ENCODE results near the gene GPD2. TPM values are rescaled to one million over a fixed set of nuclear protein-coding genes. Genes with fewer than 3 reads are reported as not detected.
"Not testable (repeated sequence)": the region's sequence is repeated elsewhere in the genome, so short reads cannot be mapped to it uniquely, and the experiment has no call there.

Gene GPD2
- total and polyA plus RNA-seq, 12 donors = 3.7 to 20.9 (median 14.3) TPM

DNA sequence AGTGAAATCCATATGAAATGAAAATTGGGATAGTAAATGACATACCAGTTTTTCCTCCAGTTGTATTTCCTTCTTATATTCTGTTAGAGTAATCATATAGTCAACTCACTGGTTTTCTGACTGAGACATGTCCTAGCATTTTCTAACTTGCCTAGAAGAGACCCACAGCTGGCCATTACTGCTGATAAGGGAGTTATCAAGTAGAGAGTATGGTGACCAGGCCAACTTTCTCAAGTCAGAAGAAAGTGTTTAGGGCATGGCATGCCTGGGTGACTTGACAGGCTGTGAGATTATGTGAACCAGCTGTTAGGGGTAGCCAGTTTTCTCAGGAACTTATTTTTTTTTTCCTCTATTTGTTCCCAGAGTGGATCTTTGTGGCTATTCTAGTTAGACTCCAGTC is 81.2 kb downstream of the GPD2 start:
- H3K9me3 ChIP-seq = peaks cover 0 to 11% (median 7%) of the 10 kb centered on the region in 11 donors
- ATAC-seq (no peak), DNase-seq (no peak)
- intact Hi-C loops (cut with DNase I) = no loop called here
- H3K27me3 ChIP-seq = no peaks in the 10 kb centered on the region
- H3K4me3 ChIP-seq = no peak overlapping the region
- H3K36me3 ChIP-seq = peaks cover 0 to 44% (median 0%) of the 10 kb centered on the region in 9 donors
- H3K27ac ChIP-seq = no peak overlapping the region
- TF ChIP-seq, protein P1, sequence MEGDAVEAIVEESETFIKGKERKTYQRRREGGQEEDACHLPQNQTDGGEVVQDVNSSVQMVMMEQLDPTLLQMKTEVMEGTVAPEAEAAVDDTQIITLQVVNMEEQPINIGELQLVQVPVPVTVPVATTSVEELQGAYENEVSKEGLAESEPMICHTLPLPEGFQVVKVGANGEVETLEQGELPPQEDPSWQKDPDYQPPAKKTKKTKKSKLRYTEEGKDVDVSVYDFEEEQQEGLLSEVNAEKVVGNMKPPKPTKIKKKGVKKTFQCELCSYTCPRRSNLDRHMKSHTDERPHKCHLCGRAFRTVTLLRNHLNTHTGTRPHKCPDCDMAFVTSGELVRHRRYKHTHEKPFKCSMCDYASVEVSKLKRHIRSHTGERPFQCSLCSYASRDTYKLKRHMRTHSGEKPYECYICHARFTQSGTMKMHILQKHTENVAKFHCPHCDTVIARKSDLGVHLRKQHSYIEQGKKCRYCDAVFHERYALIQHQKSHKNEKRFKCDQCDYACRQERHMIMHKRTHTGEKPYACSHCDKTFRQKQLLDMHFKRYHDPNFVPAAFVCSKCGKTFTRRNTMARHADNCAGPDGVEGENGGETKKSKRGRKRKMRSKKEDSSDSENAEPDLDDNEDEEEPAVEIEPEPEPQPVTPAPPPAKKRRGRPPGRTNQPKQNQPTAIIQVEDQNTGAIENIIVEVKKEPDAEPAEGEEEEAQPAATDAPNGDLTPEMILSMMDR (IDR thresholded peaks at IDR 0.05) = no peak
- H3K4me1 ChIP-seq = no peaks in the 10 kb centered on the region

DNA sequence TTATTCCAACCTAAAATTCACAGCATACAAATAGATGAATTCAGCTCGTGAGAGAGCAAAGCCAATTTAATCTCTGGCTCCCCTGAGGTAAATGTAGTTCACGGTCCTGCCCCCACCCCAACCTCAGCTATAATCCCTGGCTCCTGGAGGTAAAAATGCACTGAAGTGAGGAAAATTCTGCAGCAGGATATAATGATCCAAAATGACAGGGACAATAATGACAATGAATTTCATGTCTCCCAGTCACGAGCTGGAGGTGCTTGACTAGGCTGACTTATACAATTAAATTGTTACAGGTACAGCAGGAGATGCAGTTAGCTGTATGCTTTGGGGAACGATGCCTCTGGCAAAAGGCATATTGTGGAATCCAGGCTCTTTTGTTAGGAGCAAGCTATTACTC is 82.0 kb downstream of the GPD2 start:
- no peak for DNase-seq
- TF ChIP-seq, protein P1 (IDR thresholded peaks at IDR 0.05) = no peak
- Histone ChIP-seq H3K27ac (no peak overlapping the region), H3K27me3 (no peaks in the 10 kb centered on the region), H3K36me3 (peaks cover 0 to 37% (median 0%) of the 10 kb centered on the region in 9 donors), H3K9me3 (peaks cover 0 to 11% (median 7%) of the 10 kb centered on the region in 11 donors), H3K4me3 (no peak overlapping the region), H3K4me1 (no peaks in the 10 kb centered on the region)
- WGBS, 2 donors = 91 to 95% methylated on average over 4 of the region's 4 CpGs
- no peak for ATAC-seq
- intact Hi-C loops (cut with DNase I) = no loop called here

DNA sequence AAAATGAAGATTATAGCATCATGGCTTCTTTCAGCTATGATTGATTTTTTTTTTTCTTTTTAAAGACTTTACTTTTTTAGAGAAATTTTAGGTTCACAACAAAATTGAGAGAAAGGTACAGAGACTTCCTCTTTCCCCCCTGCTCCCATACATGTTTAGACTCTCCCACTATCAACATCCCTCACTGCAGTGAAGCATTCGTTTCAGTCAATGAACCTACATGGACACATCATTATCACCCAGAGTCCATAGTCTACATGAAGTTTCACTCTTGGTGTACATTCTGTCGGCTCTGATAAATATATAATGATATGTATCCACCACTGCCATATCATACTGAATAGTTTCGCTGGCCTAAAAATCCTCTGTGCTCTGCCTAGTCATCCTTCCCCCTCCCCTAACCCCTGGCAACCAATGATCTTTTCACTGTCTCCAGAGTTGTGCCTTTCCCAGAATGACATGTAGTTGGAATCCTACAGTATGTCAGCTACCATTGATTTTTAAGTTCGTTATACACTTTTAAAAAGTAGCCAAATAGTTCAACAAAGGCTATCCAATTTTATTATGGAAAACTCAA is 86.8 kb downstream of the GPD2 start:
- H3K9me3 ChIP-seq = peaks cover 0 to 11% (median 7%) of the 10 kb centered on the region in 11 donors
- peaks cover 0 to 8% (median 0%) of the 10 kb centered on the region in 9 donors for H3K36me3 ChIP-seq
- WGBS, 2 donors = 88 to 91% methylated on average over 4 of the region's 4 CpGs
- DNase-seq = no peak
- no peak for ATAC-seq
- H3K4me3 ChIP-seq = no peak overlapping the region
- intact Hi-C loops (cut with DNase I) = no loop called here
- TF ChIP-seq, protein P1 (IDR thresholded peaks at IDR 0.05) = no peak
- H3K27ac ChIP-seq = no peak overlapping the region
- no peaks in the 10 kb centered on the region for H3K4me1 ChIP-seq
- no peaks in the 10 kb centered on the region for H3K27me3 ChIP-seq

DNA sequence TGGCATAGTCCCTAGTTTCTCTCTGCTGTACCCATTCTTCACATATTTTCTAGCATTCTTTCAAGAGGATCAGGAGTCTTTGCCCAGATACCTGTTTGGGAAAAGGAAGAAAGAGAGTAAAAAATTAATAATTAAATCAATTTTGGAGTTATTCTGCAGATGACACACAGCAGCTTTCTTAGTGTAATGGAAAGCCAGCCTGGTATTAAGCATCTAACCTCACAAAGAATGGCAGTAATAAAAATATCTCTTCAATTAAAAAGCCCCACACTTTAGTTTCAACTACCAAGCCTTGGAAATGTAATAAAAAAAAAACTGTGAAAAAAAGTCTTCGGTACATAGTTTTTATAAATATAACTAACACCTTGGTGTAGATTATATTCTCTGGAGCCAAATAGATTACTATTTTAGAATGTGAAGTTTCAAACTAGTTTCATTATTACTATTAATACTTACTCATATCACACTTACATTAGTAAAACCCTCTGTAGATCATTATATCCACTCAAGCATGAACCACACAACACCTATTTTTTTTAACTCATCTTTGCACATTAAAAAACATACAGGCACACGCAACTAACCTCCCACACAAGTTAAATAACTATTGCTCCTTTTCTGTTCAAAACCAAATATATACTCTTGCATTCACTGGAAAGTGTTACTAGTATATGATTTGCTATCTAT is 90.9 kb downstream of the GPD2 start:
- H3K36me3 ChIP-seq = peaks cover 0 to 10% (median 0%) of the 10 kb centered on the region in 9 donors
- WGBS, 2 donors = 80 to 87% methylated on average over 2 of the region's 2 CpGs
- H3K27me3 ChIP-seq = no peaks in the 10 kb centered on the region
- no peaks in the 10 kb centered on the region for H3K9me3 ChIP-seq
- ATAC-seq = no peak
- H3K4me3 ChIP-seq = no peak overlapping the region
- TF ChIP-seq, protein P1 (IDR thresholded peaks at IDR 0.05) = no peak
- no peak overlapping the region for H3K27ac ChIP-seq
- intact Hi-C loops (cut with DNase I) = no loop called here
- H3K4me1 ChIP-seq = no peaks in the 10 kb centered on the region
- DNase-seq = no peak

DNA sequence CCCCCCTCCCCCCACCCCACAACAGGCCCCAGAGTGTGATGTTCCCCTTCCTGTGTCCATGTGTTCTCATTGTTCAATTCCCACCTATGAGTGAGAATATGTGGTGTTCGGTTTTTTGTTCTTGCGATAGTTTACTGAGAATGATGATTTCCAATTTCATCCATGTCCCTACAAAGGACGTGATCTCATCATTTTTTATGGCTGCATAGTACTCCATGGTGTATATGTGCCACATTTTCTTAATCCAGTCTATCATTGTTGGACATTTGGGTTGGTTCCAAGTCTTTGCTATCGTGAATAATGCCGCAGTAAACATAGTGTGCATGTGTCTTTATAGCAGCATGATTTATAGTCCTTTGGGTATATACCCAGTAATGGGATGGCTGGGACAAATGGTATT is 92.4 kb downstream of the GPD2 start:
- DNase-seq, H3K4me3 ChIP-seq, ATAC-seq: not testable (repeated sequence)

More for the DNA sequence above, 92.4 kb downstream of the GPD2 start:
- intact Hi-C loops (cut with DNase I); H3K27me3 ChIP-seq; H3K27ac ChIP-seq; H3K9me3 ChIP-seq; H3K4me1 ChIP-seq: not testable (repeated sequence)
- 92 to 93% methylated on average over 5 of the region's 5 CpGs for WGBS, 2 donors
- peaks cover 0 to 10% (median 0%) of the 10 kb centered on the region in 9 donors for H3K36me3 ChIP-seq
